ENCODE results near the gene PSD4.

GRCh38 chr2:113148606-113149552, 24.9 kb upstream of the PSD4 start:
- TF ChIP-seq POLR2A (IDR thresholded peaks at IDR 0.05; ENCODE audit: low read depth, low read length) (no peak), POLR2AphosphoS5 (IDR thresholded peaks at IDR 0.05; ENCODE audit: low read depth, low read length) (no peak), TAF1 (IDR thresholded peaks at IDR 0.05; ENCODE audit: borderline replicate concordance, low read depth, low read length) (no peak)
